GM13976 (cell line): ENCODE results near the gene PPP2R5A.

Source experiments
- DNase-seq: peaks from one replicate; pipeline ENCODE4 v3.0.0; 2012; ENCODE audit warnings: low spot score
- in situ Hi-C: fragments of 300-500 bp; cut with MboI; formaldehyde crosslinking; loops from one replicate; pipeline ENCODE4 v1.12.0; 2022; ENCODE audit warnings: low sequenced_read_pairs, mixed read lengths, inconsistent platforms; ENCODE audit not compliant: unreplicated experiment
- TF ChIP-seq, protein P1 (sequence below): IDR thresholded peaks from 2 replicates; pipeline ENCODE4 v1.5.1; 2012; ENCODE audit warnings: borderline replicate concordance, mild to moderate bottlenecking; ENCODE audit not compliant: insufficient read depth; ENCODE audit errors: extremely low read depth, missing control alignments, control extremely low read depth

Gene PPP2R5A

DNA sequence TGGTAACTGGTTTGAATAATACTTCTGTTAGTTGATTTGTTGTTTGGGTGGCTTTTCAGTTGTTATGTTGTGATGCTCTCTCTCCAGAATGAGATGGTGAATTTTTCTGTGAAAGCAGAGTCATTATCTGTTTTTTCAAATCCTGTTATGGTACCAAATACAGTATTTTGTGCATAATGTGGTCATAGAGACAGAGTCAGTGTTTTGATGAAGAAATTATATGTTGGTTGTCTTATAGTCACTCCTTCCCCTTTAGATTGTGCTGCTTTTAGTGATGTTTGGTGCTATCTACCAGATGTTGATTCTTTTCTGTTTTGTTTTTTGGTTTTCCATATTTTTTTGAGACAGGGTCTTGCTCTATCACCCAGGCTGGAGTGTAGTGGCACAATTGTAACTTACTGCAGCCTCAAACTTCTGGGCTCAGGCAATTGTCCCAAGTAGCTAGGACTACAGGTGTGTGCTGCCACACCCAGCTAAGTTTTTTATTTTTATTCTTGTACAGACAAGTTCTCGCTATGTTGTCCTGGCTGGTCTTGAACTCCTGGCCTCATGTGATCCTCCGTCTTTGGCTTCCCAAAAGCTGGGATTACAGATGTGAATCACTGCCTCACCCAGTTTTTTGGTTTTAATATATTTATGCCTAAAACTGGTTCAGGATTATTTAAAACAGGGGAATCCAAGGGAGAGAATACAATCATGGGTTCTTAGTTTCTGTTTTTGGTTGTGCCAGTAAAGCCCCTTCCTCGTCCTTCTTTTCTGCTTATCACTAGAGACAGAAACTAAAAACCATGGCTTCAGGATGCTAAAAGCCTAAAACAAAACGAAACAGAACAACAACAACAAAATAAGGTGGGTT, 7.3 kb downstream of the PPP2R5A start:
- TF ChIP-seq, protein P1, sequence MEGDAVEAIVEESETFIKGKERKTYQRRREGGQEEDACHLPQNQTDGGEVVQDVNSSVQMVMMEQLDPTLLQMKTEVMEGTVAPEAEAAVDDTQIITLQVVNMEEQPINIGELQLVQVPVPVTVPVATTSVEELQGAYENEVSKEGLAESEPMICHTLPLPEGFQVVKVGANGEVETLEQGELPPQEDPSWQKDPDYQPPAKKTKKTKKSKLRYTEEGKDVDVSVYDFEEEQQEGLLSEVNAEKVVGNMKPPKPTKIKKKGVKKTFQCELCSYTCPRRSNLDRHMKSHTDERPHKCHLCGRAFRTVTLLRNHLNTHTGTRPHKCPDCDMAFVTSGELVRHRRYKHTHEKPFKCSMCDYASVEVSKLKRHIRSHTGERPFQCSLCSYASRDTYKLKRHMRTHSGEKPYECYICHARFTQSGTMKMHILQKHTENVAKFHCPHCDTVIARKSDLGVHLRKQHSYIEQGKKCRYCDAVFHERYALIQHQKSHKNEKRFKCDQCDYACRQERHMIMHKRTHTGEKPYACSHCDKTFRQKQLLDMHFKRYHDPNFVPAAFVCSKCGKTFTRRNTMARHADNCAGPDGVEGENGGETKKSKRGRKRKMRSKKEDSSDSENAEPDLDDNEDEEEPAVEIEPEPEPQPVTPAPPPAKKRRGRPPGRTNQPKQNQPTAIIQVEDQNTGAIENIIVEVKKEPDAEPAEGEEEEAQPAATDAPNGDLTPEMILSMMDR, result no peak
- in situ Hi-C loops, result loop anchor here (25.0 kb wide), 1 partner anchor 605 kb away; the partner anchor contains the start of gene NEK2
- DNase-seq, result no peak

DNA sequence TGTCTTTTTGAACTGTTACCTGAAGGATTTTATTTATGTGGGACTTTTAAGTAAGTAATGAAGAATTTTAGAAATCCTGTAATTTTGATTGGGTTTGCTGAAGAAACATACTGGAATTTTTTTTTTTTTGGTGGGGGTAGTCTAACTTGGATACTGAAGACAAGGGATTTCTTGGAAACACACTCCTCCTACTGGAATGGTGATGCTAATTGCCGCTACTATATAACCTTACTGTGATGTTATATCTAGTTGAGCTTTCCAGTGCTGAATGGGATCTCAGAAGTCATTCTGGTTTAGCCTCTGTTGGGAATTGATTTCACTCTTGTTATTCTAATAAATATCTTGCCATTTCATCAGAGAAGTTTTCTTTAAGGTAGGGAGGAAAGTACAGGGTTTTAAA, 8.4 kb downstream of the PPP2R5A start:
- in situ Hi-C loops, result loop anchor here (25.0 kb wide), 1 partner anchor 606 kb away; the partner anchor contains the start of gene NEK2

DNA sequence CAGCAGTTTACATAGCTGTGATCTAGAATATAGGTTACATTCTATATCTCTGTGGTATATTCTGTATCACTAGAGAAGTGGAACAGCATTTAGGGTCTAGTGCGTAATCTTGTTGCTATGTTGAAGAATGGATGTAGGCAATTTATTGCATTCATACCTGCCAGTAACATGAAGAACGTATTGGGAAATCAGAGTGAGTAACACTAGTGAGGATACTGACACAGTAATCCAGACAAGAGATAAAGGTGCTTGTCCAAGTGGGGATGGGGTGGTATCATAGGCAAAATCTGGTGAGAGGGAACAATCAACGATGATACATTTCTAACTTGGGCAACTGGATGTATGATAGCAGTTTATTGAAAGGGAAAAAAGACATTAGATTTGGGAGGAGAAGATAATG, 9.8 kb downstream of the PPP2R5A start:
- DNase-seq, result no peak
- TF ChIP-seq, protein P1, result no peak
- in situ Hi-C loops, result loop anchor here (25.0 kb wide), 1 partner anchor 608 kb away; the partner anchor contains the start of gene NEK2

More for the DNA sequence above, 8.4 kb downstream of the PPP2R5A start:
- no peak for DNase-seq
- TF ChIP-seq, protein P1, result no peak

DNA sequence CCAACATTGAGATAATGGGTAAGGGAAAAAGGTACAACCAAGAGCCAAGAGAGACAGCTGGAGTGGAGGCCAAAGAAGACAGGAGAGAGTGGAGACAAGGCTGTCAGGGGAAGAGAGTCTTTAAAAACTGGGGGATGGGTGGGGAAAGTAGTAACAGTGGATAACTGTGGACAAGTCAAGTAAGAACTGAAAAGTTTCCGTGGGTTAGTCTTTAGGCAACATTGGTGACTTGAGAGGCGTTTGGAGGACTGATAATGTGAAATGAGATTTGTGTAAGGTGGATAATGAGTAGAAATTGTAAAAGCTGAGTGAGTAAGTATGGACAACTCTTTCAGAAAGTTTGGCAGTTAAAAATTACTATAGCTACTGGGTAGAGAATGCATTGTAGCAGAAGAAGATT, 10.4 kb downstream of the PPP2R5A start:
- DNase-seq, result no peak
- in situ Hi-C loops, result loop anchor here (25.0 kb wide), 1 partner anchor 608 kb away; the partner anchor contains the start of gene NEK2
- TF ChIP-seq, protein P1, result no peak

DNA sequence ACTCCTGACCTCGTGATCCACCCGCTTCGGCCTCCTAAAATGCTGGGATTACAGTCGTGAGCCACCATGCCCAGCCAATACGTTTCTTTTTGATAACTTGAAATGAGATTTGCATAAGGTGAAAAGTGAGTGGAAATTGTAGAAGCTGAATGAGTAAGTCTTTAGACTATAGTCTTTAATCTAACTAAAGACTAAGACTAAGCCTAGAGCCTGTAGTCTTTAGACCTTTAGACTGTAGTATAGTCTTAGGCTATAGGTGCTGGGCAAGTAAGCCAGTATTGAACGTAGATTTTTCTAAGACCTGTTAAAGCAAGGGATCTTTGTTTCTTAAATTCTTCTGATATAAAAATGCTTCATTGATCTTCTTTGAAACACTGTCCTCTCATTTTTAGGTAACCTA, 12.1 kb downstream of the PPP2R5A start:
- in situ Hi-C loops, result loop anchor here (25.0 kb wide), 1 partner anchor 610 kb away; the partner anchor contains the start of gene NEK2
- DNase-seq, result no peak
- TF ChIP-seq, protein P1, result no peak

DNA sequence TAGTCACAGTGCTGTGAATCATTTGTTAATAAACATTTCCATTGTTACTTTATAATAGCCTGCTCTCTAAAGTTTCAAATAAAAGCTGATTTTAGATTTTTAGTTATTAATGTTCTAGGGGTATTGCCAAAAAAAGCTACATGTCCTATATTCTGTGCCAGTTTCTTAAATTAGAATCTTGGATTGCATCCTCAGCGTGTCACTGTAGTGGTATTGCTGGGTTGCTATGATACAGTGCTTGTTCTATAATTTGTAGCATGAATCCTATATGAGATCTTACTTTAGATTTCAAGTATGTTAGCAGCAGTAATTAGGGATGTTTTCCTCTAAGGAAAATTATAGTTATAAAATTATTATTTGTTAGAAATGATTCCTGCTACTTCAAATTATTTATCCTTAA, 16.4 kb downstream of the PPP2R5A start:
- no peak for DNase-seq
- TF ChIP-seq, protein P1, result no peak
- in situ Hi-C loops, result no loop called here
